HepG2 (cell line): ENCODE data around the gene VARS2.

Source experiments
- EP300 ChIP-seq, 3 experiments: sonication (generic) in 1 of 3; formaldehyde crosslinking in 1 of 3; IDR thresholded peaks; 2 replicates each; pipeline versions ENCODE4 v1.5.1 to v1.6.1; 2011 to 2020; ENCODE audit warnings: low read depth in 2 of 3, low read length in 2 of 3, borderline replicate concordance in 1 of 3, improper control_type of control experiment in 1 of 3, mild to moderate bottlenecking in 1 of 3, missing genetic modification reagents in 1 of 3, moderate library complexity in 1 of 3
- MEIS1 ChIP-seq: sonication (generic); formaldehyde crosslinking; IDR thresholded peaks from 2 replicates; pipeline ENCODE4 v1.9.0; 2021; ENCODE audit warnings: mild to moderate bottlenecking, missing genetic modification reagents, moderate library complexity, borderline replicate concordance
- NFIB ChIP-seq: sonication (generic); formaldehyde crosslinking; IDR thresholded peaks from 2 replicates; pipeline ENCODE4 v1.9.0; 2021; ENCODE audit warnings: missing genetic modification reagents, mild to moderate bottlenecking, borderline replicate concordance
- POLR2A ChIP-seq, 2 experiments: IDR thresholded peaks; 2 replicates each; pipeline ENCODE4 v1.6.1; 2011; ENCODE audit warnings: low read depth in 2 of 2, low read length in 2 of 2, mild to moderate bottlenecking in 1 of 2, moderate library complexity in 1 of 2; ENCODE audit not compliant: insufficient read depth in 1 of 2
- RAD51 ChIP-seq: fragments of 450-650 bp; IDR thresholded peaks from 2 replicates; pipeline ENCODE4 v1.6.1; 2016; ENCODE audit warnings: borderline replicate concordance
- SIN3A ChIP-seq: IDR thresholded peaks from 2 replicates; pipeline ENCODE4 v1.6.1; 2011; ENCODE audit warnings: low read depth, mild to moderate bottlenecking, control low read depth, low read length, borderline replicate concordance
- ZNF253 ChIP-seq: sonication (generic); formaldehyde crosslinking; IDR thresholded peaks from 2 replicates; pipeline ENCODE4 v1.8.0; 2022; ENCODE audit warnings: mild to moderate bottlenecking, missing genetic modification reagents, borderline replicate concordance
- ZNF878 ChIP-seq: sonication (generic); formaldehyde crosslinking; IDR thresholded peaks from 2 replicates; pipeline ENCODE4 v1.8.1; 2023; ENCODE audit warnings: mild to moderate bottlenecking, missing genetic modification reagents, moderate library complexity
- TF ChIP-seq, protein P1 (sequence below): sonication (generic); formaldehyde crosslinking; IDR thresholded peaks from 2 replicates; pipeline ENCODE4 v1.5.0; 2020; ENCODE audit warnings: mild to moderate bottlenecking, missing genetic modification reagents, moderate library complexity

DNA sequence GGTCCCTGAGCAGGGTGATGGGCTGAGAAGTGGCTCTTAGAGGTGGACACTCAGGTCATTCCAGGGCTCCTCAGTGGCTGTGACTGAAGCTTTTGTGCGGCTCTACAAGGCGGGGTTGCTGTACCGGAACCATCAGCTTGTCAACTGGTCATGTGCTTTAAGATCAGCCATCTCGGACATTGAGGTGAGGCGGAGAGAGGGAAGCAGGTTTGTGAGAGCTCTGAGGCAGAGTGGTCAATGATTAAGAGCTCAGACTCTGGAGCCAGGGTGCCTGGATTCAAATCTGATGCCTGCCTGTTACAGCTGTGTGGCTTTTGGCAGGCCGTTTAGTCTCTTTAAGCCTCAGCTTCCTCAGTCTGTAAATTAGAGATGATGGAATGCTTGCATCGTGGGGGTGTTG lies 3.0 kb downstream of the VARS2 start:
- TF ChIP-seq NFIB (no peak), ZNF878 (CRISPR knock-in tag) (no peak), RAD51 (no peak), MEIS1 (CRISPR knock-in tag) (no peak), POLR2A (IDR thresholded peaks at IDR 0.05; ENCODE audit: insufficient read depth in 1 of 2, low read depth in 2 of 2, low read length in 2 of 2) (no peak), ZNF253 (CRISPR knock-in tag) (no peak), SIN3A (no peak), EP300 (IDR thresholded peaks at IDR 0.05; ENCODE audit: low read depth in 2 of 2, low read length in 2 of 2) (no peak), EP300 (CRISPR knock-in tag; IDR thresholded peaks at IDR 0.05; ENCODE audit: borderline replicate concordance) (no peak)
- TF ChIP-seq, protein P1, sequence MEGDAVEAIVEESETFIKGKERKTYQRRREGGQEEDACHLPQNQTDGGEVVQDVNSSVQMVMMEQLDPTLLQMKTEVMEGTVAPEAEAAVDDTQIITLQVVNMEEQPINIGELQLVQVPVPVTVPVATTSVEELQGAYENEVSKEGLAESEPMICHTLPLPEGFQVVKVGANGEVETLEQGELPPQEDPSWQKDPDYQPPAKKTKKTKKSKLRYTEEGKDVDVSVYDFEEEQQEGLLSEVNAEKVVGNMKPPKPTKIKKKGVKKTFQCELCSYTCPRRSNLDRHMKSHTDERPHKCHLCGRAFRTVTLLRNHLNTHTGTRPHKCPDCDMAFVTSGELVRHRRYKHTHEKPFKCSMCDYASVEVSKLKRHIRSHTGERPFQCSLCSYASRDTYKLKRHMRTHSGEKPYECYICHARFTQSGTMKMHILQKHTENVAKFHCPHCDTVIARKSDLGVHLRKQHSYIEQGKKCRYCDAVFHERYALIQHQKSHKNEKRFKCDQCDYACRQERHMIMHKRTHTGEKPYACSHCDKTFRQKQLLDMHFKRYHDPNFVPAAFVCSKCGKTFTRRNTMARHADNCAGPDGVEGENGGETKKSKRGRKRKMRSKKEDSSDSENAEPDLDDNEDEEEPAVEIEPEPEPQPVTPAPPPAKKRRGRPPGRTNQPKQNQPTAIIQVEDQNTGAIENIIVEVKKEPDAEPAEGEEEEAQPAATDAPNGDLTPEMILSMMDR (CRISPR knock-in tag), result no peak
